ENCODE data around the gene RSPO3. TPM values are rescaled to one million over a fixed set of nuclear protein-coding genes. Genes with fewer than 3 reads are reported as not detected.

The RSPO3 gene
- total and polyA plus RNA-seq, 2 donors (not counting 1 experiment from before 2014, with no cell fraction given) = 0.85 to 12.4 TPM

GRCh38 chr6:127103482-127103881, 15.0 kb upstream of the RSPO3 start:
- Histone ChIP-seq H3K9ac (ENCODE audit: insufficient read depth, low read length) (no peak overlapping the region), H2AFZ (ENCODE audit: low read length) (no peak overlapping the region), H3K4me2 (ENCODE audit: extremely low read depth, insufficient read depth, low read length) (no peak overlapping the region), H3K27me3 (ENCODE audit: control insufficient read depth, insufficient read depth, low read length) (no peaks in the 10 kb centered on the region), H3K79me2 (ENCODE audit: control insufficient read depth, insufficient read depth, low read length) (no peaks in the 10 kb centered on the region), H3K9me3 (ENCODE audit: control insufficient read depth, insufficient read depth, low read depth, low read length) (no peaks in the 10 kb centered on the region), H3K36me3 (ENCODE audit: control insufficient read depth, insufficient read depth, low read length) (no peaks in the 10 kb centered on the region), H4K20me1 (ENCODE audit: control insufficient read depth, extremely low read depth, insufficient read depth, low read length) (no peaks in the 10 kb centered on the region), H3K4me1 (ENCODE audit: control insufficient read depth, extremely low read depth, insufficient read depth, low read length) (no peaks in the 10 kb centered on the region), H3K4me3 (replicated peaks in 1 of 4; ENCODE audit: control extremely low read depth in 1 of 4, insufficient read depth in 1 of 4, low read depth in 3 of 4, low read length in 4 of 4) (no peak overlapping the region), H3K27ac (ENCODE audit: insufficient read depth, low read length) (no peak overlapping the region)
- no peak for TF ChIP-seq EZH2 (IDR thresholded peaks at IDR 0.05; ENCODE audit: low read length, missing control alignments)
- no peak for TF ChIP-seq CTCF (conservative IDR thresholded peaks at IDR 0.05 in 1 of 2, IDR thresholded peaks at IDR 0.05 in 1 of 2; ENCODE audit: low read depth in 1 of 2, low read length in 2 of 2)
- DNase-seq (ENCODE audit: low read depth in 2 of 2) = peak; percentile 10 to 41

- no peak for DNase-seq (ENCODE audit: low read depth in 2 of 2)
- no peaks in the 10 kb centered on the region for H3K4me1 ChIP-seq (ENCODE audit: control insufficient read depth, extremely low read depth, insufficient read depth, low read length)
- H2AFZ ChIP-seq (ENCODE audit: low read length) = no peak overlapping the region
- TF ChIP-seq EZH2 (IDR thresholded peaks at IDR 0.05; ENCODE audit: low read length, missing control alignments) = no peak
- TF ChIP-seq CTCF (conservative IDR thresholded peaks at IDR 0.05 in 1 of 2, IDR thresholded peaks at IDR 0.05 in 1 of 2; ENCODE audit: low read depth in 1 of 2, low read length in 2 of 2) = no peak
- no peak overlapping the region for H3K4me3 ChIP-seq (replicated peaks in 1 of 4; ENCODE audit: control extremely low read depth in 1 of 4, insufficient read depth in 1 of 4, low read depth in 3 of 4, low read length in 4 of 4)
- H3K9me3 ChIP-seq (ENCODE audit: control insufficient read depth, insufficient read depth, low read depth, low read length) = no peaks in the 10 kb centered on the region
- H4K20me1 ChIP-seq (ENCODE audit: control insufficient read depth, extremely low read depth, insufficient read depth, low read length) = no peaks in the 10 kb centered on the region
- no peaks in the 10 kb centered on the region for H3K79me2 ChIP-seq (ENCODE audit: control insufficient read depth, insufficient read depth, low read length)
- H3K36me3 ChIP-seq (ENCODE audit: control insufficient read depth, insufficient read depth, low read length) = no peaks in the 10 kb centered on the region
- H3K4me2 ChIP-seq (ENCODE audit: extremely low read depth, insufficient read depth, low read length) = no peak overlapping the region
- H3K27me3 ChIP-seq (ENCODE audit: control insufficient read depth, insufficient read depth, low read length) = no peaks in the 10 kb centered on the region
- no peak overlapping the region for H3K9ac ChIP-seq (ENCODE audit: insufficient read depth, low read length)
- H3K27ac ChIP-seq (ENCODE audit: insufficient read depth, low read length) = no peak overlapping the region
These were observed 10.6 kb upstream of the RSPO3 start for GRCh38 chr6:127107916-127108315.

- Histone ChIP-seq H3K9me3 (ENCODE audit: control insufficient read depth, insufficient read depth, low read depth, low read length) (no peaks in the 10 kb centered on the region), H3K27ac (ENCODE audit: insufficient read depth, low read length) (no peak overlapping the region), H3K9ac (ENCODE audit: insufficient read depth, low read length) (no peak overlapping the region), H3K4me1 (ENCODE audit: control insufficient read depth, extremely low read depth, insufficient read depth, low read length) (no peaks in the 10 kb centered on the region), H2AFZ (ENCODE audit: low read length) (no peak overlapping the region), H3K4me3 (replicated peaks in 1 of 4; ENCODE audit: control extremely low read depth in 1 of 4, insufficient read depth in 1 of 4, low read depth in 3 of 4, low read length in 4 of 4) (no peak overlapping the region), H4K20me1 (ENCODE audit: control insufficient read depth, extremely low read depth, insufficient read depth, low read length) (no peaks in the 10 kb centered on the region), H3K4me2 (ENCODE audit: extremely low read depth, insufficient read depth, low read length) (no peak overlapping the region), H3K36me3 (ENCODE audit: control insufficient read depth, insufficient read depth, low read length) (no peaks in the 10 kb centered on the region), H3K79me2 (ENCODE audit: control insufficient read depth, insufficient read depth, low read length) (no peaks in the 10 kb centered on the region), H3K27me3 (ENCODE audit: control insufficient read depth, insufficient read depth, low read length) (peaks cover 2% of the 10 kb centered on the region)
- TF ChIP-seq EZH2 (IDR thresholded peaks at IDR 0.05; ENCODE audit: low read length, missing control alignments) (no peak), CTCF (conservative IDR thresholded peaks at IDR 0.05 in 1 of 2, IDR thresholded peaks at IDR 0.05 in 1 of 2; ENCODE audit: low read depth in 1 of 2, low read length in 2 of 2) (no peak)
- no peak for DNase-seq (ENCODE audit: low read depth in 2 of 2)
These were observed 7.8 kb upstream of the RSPO3 start for GRCh38 chr6:127110712-127111111.
